GM19452 (cell line): ENCODE measurements around the gene ENPP7.

Source experiments
- ATAC-seq: cut with Tn5 transposase; IDR thresholded peaks from one replicate; pipeline ENCODE4 v1.9.1; 2021; ENCODE audit not compliant: unreplicated experiment

Gene ENPP7

GRCh38 chr17:79730437-79730768 lies 340 bp upstream of the ENPP7 start:
- no peak for ATAC-seq

- ATAC-seq, result no peak
Observed at GRCh38 chr17:79732254-79732653, 1.5 kb downstream of the ENPP7 start.

- no peak for ATAC-seq
Observed at GRCh38 chr17:79732804-79733691, 2.3 kb downstream of the ENPP7 start.

GRCh38 chr17:79733692-79734070 lies 2.9 kb downstream of the ENPP7 start:
- no peak for ATAC-seq

- no peak for ATAC-seq
Observed at GRCh38 chr17:79735096-79735495, 4.4 kb downstream of the ENPP7 start.

- no peak for ATAC-seq
Observed at GRCh38 chr17:79737046-79737921, 6.5 kb downstream of the ENPP7 start.

- ATAC-seq, result no peak
Observed at GRCh38 chr17:79737922-79738578, 7.3 kb downstream of the ENPP7 start.

- ATAC-seq, result no peak
Observed at GRCh38 chr17:79738643-79739042, 7.9 kb downstream of the ENPP7 start.

GRCh38 chr17:79739148-79740062 lies 8.7 kb downstream of the ENPP7 start:
- no peak for ATAC-seq

GRCh38 chr17:79740413-79740812 lies 9.7 kb downstream of the ENPP7 start:
- ATAC-seq, result no peak

GRCh38 chr17:79741401-79741750 lies 10.6 kb downstream of the ENPP7 start:
- no peak for ATAC-seq

- ATAC-seq, result no peak
Observed at GRCh38 chr17:79741751-79742588, 11.2 kb downstream of the ENPP7 start.

GRCh38 chr17:79742589-79742918 lies 11.8 kb downstream of the ENPP7 start:
- ATAC-seq, result no peak

GRCh38 chr17:79742951-79743476 lies 12.3 kb downstream of the ENPP7 start:
- ATAC-seq, result no peak

- ATAC-seq, result no peak
Observed at GRCh38 chr17:79743614-79744013, 12.9 kb downstream of the ENPP7 start.

GRCh38 chr17:79745641-79746105 lies 14.9 kb downstream of the ENPP7 start:
- no peak for ATAC-seq

GRCh38 chr17:79746889-79747507 lies 16.3 kb downstream of the ENPP7 start:
- no peak for ATAC-seq

GRCh38 chr17:79747508-79748294 lies 17.0 kb downstream of the ENPP7 start:
- no peak for ATAC-seq
